ENCODE results near the gene APOA1.

Gene APOA1

GRCh38 chr11:116813170-116813569 is 24.3 kb downstream of the APOA1 start:
- Histone ChIP-seq H3K27me3 (ENCODE audit: insufficient read depth, low read depth, severe bottlenecking) (no peaks in the 10 kb centered on the region), H3K36me3 (no peaks in the 10 kb centered on the region), H3K9me3 (ENCODE audit: severe bottlenecking) (no peaks in the 10 kb centered on the region), H3K4me3 (ENCODE audit: low read depth, low read length) (no peak overlapping the region), H3K27ac (no peak overlapping the region)
- no peak for TF ChIP-seq CTCF (IDR thresholded peaks at IDR 0.05; ENCODE audit: low read depth, low read length)
- DNase-seq = no peak

GRCh38 chr11:116812109-116812508 is 25.3 kb downstream of the APOA1 start:
- Histone ChIP-seq H3K9me3 (ENCODE audit: severe bottlenecking) (no peaks in the 10 kb centered on the region), H3K4me3 (ENCODE audit: low read depth, low read length) (no peak overlapping the region), H3K27ac (no peak overlapping the region), H3K27me3 (ENCODE audit: insufficient read depth, low read depth, severe bottlenecking) (no peaks in the 10 kb centered on the region), H3K36me3 (no peaks in the 10 kb centered on the region)
- no peak for TF ChIP-seq CTCF (IDR thresholded peaks at IDR 0.05; ENCODE audit: low read depth, low read length)
- DNase-seq = no peak

- Histone ChIP-seq H3K36me3 (no peaks in the 10 kb centered on the region), H3K4me3 (ENCODE audit: low read depth, low read length) (no peak overlapping the region), H3K9me3 (ENCODE audit: severe bottlenecking) (no peaks in the 10 kb centered on the region), H3K27ac (no peak overlapping the region), H3K27me3 (ENCODE audit: insufficient read depth, low read depth, severe bottlenecking) (no peaks in the 10 kb centered on the region)
- TF ChIP-seq CTCF (IDR thresholded peaks at IDR 0.05; ENCODE audit: low read depth, low read length) = no peak
- DNase-seq = no peak
These were observed 26.2 kb downstream of the APOA1 start for GRCh38 chr11:116811194-116811593.

DNA sequence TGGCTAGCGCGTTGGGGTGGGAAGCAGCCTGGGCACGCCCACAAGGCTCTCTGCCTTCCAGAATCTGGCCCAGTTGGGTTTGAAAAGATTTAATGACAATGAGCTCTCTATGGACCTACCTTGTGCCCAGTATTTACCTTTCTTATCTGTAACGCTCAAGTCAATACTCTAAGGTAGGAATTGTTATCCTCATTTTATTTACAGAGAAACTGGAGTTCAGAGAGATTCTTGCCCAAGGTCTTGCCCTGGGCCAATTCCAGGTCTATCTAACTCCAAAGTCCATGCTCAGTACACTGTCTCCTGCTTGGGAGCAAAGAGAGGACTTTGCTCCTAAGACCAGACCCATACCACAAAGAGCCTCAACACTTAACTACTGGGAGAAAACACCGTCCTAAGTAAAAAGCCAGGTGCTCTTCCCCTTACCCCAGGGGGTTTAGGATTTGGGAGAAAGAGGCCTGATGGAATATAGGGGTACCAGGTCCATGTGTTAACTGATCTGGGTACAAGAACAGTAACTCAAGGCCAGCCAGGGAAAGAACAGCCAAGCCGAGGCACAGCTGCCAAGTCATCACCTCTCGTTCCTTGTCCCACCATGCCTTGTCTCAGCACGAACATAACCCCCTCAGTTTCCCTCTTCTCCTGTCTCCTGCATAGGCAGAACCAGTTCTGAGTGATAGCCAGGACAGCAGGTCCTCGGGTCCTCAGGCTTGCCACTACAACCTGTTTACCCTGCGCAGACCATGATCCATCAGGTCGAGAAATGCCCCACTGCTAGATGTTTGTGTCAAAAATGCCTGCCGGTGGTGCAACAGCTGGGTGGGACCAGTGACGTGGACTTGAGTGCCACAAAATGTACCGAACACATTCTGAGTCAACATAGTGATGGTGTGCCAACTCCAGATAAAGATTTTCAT is 28.9 kb downstream of the APOA1 start:
- no peaks in the 10 kb centered on the region for H3K36me3 ChIP-seq
- no peak overlapping the region for H3K4me3 ChIP-seq (ENCODE audit: low read depth, low read length)
- no peak for TF ChIP-seq CTCF (IDR thresholded peaks at IDR 0.05; ENCODE audit: low read depth, low read length)
- no peaks in the 10 kb centered on the region for H3K27me3 ChIP-seq (ENCODE audit: insufficient read depth, low read depth, severe bottlenecking)
- H3K9me3 ChIP-seq (ENCODE audit: severe bottlenecking) = no peaks in the 10 kb centered on the region
- no peak for DNase-seq
- no peak overlapping the region for H3K27ac ChIP-seq

- no peak for DNase-seq
- H3K9me3 ChIP-seq (ENCODE audit: severe bottlenecking) = no peaks in the 10 kb centered on the region
- H3K36me3 ChIP-seq = no peaks in the 10 kb centered on the region
- no peak overlapping the region for H3K27ac ChIP-seq
- no peaks in the 10 kb centered on the region for H3K27me3 ChIP-seq (ENCODE audit: insufficient read depth, low read depth, severe bottlenecking)
- H3K4me3 ChIP-seq (ENCODE audit: low read depth, low read length) = no peak overlapping the region
- TF ChIP-seq CTCF (IDR thresholded peaks at IDR 0.05; ENCODE audit: low read depth, low read length) = no peak
These were observed 29.7 kb downstream of the APOA1 start for GRCh38 chr11:116807601-116808261.

Data from WERI-Rb-1 (cell line).